Astrocyte (in vitro differentiated cells and primary cell): ENCODE measurements around the gene HMCN1.

Experiments
- CTCF ChIP-seq: IDR thresholded peaks from 2 replicates; pipeline ENCODE4 v1.5.1; 2011; ENCODE audit warnings: low read depth, mild to moderate bottlenecking, inconsistent platforms, low read length, moderate library complexity; ENCODE audit not compliant: insufficient read depth
- EZH2 ChIP-seq: IDR thresholded peaks from 2 replicates; pipeline ENCODE4 v1.6.1; 2012; ENCODE audit warnings: mild to moderate bottlenecking, low read length, inconsistent platforms; ENCODE audit not compliant: insufficient read depth

- no peak for TF ChIP-seq CTCF
- no peak for TF ChIP-seq EZH2
These were observed 461.3 kb downstream of the HMCN1 start for GRCh38 chr1:186195377-186195931.
